B cell (primary cell): ENCODE measurements around the gene HS2ST1.

Source experiments
- CTCF ChIP-seq: fragments of 200-600 bp; IDR thresholded peaks from one replicate; pipeline ENCODE4 v1.8.0; 2022; ENCODE audit warnings: antibody characterized with exemption, mild to moderate bottlenecking
- EZH2 ChIP-seq: IDR thresholded peaks from 2 replicates; pipeline ENCODE4 v1.6.1; 2012; ENCODE audit warnings: borderline replicate concordance, low read depth, mild to moderate bottlenecking, moderate library complexity, low read length; ENCODE audit not compliant: insufficient read depth, poor library complexity, severe bottlenecking

GRCh38 chr1:86914601-86914997 is at the start of gene HS2ST1:
- TF ChIP-seq CTCF = no peak
- TF ChIP-seq EZH2 = no peak
